Left renal cortex interstitium (tissue), 4 donors: Measurements from ENCODE around the gene IBA57. TPM values are rescaled to one million over a fixed set of nuclear protein-coding genes. Genes with fewer than 3 reads are reported as not detected.

ENCODE experiments used
- DNase-seq, 4 donors: peaks; one replicate each; pipeline ENCODE4 v3.0.0-alpha.2; 2013; ENCODE audit warnings: low read depth in 4 of 4, low spot score in 2 of 4, missing footprints in 1 of 4
- polyA plus RNA-seq, 4 donors: library from polyadenylated mRNA; unstranded; fragments of 120-200 nt; gene quantifications; one replicate each; pipeline ENCODE4 v1.2.1, GENCODE V29; 2013; ENCODE audit not compliant: insufficient read length in 4 of 4

IBA57 gene
- polyA plus RNA-seq, 4 donors = 4.1 to 6.6 (median 5.8) TPM

- no peak for DNase-seq
Measured at GRCh38 chr1:228144193-228144992, 21.2 kb upstream of the IBA57 start.

GRCh38 chr1:228144993-228145343 lies 20.6 kb upstream of the IBA57 start:
- no peak for DNase-seq

- DNase-seq = no peak
Measured at GRCh38 chr1:228145463-228146416, 19.9 kb upstream of the IBA57 start.

- DNase-seq = no peak
Measured at GRCh38 chr1:228146417-228147150, 19.0 kb upstream of the IBA57 start.

GRCh38 chr1:228147151-228147693 lies 18.4 kb upstream of the IBA57 start:
- DNase-seq = no peak

- DNase-seq = no peak
Measured at GRCh38 chr1:228147768-228148167, 17.8 kb upstream of the IBA57 start.

- DNase-seq = no peak
Measured at GRCh38 chr1:228148196-228148861, 17.3 kb upstream of the IBA57 start.

GRCh38 chr1:228148935-228149405 lies 16.6 kb upstream of the IBA57 start:
- DNase-seq = no peak

- no peak for DNase-seq
Measured at GRCh38 chr1:228149406-228150119, 16.0 kb upstream of the IBA57 start, which contains the start of gene GJC2. Gene GJC2 (plus strand): TSS chr1:228149930. CDS start chr1:228157759, 7,829 bp downstream.

GRCh38 chr1:228150120-228150460 lies 15.5 kb upstream of the IBA57 start:
- DNase-seq = no peak

GRCh38 chr1:228150461-228151179 lies 15.0 kb upstream of the IBA57 start:
- DNase-seq = no peak

GRCh38 chr1:228151180-228151925 lies 14.3 kb upstream of the IBA57 start:
- DNase-seq = no peak

GRCh38 chr1:228152097-228152917 lies 13.3 kb upstream of the IBA57 start:
- DNase-seq = no peak

GRCh38 chr1:228152918-228153258 lies 12.7 kb upstream of the IBA57 start:
- DNase-seq = no peak

GRCh38 chr1:228154021-228154669 lies 11.5 kb upstream of the IBA57 start:
- DNase-seq = no peak

- DNase-seq = no peak
Measured at GRCh38 chr1:228154670-228155571, 10.7 kb upstream of the IBA57 start.
